AG10803 (cell line): Measurements from ENCODE around the gene METRNL.

Experiments
- DNase-seq: peaks from one replicate; pipeline ENCODE4 v3.0.0; 2010; ENCODE audit warnings: low read depth
- H3K4me3 ChIP-seq: 2 replicates; pipeline ENCODE4 v1.5.1; 2011; ENCODE audit warnings: mild to moderate bottlenecking, low read length, control low read depth
- TF ChIP-seq, protein P1 (sequence below): conservative IDR thresholded peaks from 2 replicates; pipeline ENCODE4 v1.5.1; 2011; ENCODE audit warnings: mild to moderate bottlenecking, low read length, control low read depth, inconsistent platforms

METRNL gene

DNA sequence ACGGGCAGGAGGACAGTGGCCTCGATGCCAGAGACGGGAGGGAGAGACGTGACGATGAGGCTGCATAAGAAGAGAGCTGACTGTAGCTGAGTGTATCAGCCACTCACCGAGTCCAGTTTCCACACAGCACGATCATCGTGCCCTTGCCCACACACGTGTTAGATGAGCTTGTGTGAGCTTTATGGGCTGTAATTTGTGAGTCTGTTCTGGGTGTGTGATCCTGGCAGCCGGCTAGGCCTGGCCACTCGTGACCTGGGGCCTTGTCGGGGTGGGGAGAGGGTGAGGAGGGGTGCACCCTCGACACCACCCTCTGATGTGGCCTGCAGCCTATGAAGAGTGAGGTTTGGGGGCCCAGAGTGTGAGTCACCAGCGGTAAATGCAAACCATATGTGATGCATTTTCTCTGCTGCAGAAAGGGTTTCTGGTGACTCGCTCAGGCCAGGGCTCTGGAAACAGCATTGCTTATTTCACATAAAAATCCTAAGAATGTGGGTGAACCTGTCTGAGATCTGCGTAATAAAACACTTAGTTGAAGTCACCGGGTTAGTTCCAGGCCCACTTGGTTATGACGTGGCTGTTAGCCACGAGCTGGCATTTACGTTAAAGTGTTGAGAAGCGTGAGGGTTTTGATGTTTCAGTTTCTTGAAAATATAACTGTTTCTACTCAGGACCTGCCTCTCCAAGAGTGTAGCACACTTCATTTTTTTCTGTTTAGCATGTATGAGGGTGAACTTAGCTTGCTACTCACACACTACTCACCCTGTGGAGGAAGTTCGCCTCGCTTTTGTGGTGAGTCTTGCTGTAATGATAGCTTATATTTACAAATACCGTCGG is 4.2 kb downstream of the METRNL start:
- TF ChIP-seq, protein P1, sequence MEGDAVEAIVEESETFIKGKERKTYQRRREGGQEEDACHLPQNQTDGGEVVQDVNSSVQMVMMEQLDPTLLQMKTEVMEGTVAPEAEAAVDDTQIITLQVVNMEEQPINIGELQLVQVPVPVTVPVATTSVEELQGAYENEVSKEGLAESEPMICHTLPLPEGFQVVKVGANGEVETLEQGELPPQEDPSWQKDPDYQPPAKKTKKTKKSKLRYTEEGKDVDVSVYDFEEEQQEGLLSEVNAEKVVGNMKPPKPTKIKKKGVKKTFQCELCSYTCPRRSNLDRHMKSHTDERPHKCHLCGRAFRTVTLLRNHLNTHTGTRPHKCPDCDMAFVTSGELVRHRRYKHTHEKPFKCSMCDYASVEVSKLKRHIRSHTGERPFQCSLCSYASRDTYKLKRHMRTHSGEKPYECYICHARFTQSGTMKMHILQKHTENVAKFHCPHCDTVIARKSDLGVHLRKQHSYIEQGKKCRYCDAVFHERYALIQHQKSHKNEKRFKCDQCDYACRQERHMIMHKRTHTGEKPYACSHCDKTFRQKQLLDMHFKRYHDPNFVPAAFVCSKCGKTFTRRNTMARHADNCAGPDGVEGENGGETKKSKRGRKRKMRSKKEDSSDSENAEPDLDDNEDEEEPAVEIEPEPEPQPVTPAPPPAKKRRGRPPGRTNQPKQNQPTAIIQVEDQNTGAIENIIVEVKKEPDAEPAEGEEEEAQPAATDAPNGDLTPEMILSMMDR = no peak
- DNase-seq = peak; percentile 99
- peak overlapping the region; percentile 80 for H3K4me3 ChIP-seq

DNA sequence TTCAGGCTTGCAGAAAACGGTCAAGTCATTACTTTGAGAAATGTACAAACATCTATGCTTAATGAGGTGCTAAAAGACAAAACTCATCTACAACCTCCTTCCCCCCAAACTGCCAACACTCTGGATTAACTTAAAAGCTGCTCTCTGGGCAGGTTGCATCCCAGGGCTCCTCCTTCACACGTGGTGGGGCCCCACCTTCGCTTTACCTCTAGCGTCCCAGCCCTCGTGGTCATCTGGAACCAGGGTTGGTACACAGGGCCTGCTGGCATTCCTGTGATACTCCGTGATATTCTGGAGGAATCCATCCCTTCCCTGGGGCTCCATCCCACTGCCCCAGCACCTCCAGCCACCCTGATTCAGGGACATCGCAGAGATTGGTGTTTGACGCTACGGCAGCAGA is 4.8 kb downstream of the METRNL start:
- H3K4me3 ChIP-seq = peak overlapping the region; percentile 43
- TF ChIP-seq, protein P1 = no peak
- no peak for DNase-seq

DNA sequence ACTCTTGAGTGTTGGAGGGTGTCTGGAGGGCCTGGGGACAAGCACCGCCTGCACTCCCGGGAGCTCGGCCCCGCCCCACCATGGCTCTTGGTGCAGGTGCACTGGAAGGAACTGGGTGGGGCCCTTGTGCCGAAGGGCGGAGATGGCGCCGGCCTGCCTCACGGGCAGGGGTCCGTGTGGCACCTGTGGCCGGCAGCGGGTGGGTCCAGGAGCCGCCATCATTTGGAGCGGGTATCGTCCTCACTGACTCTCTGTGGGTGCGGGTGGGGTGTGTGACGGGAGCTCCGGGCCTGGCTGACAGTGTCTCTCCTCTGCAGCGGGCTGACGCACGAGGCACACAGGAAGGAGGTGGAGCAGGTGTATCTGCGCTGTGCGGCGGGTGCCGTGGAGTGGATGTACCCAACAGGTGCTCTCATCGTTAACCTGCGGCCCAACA is 5.2 kb downstream of the METRNL start:
- no peak for DNase-seq
- H3K4me3 ChIP-seq = peak overlapping the region; percentile 43
- TF ChIP-seq, protein P1 = no peak

DNA sequence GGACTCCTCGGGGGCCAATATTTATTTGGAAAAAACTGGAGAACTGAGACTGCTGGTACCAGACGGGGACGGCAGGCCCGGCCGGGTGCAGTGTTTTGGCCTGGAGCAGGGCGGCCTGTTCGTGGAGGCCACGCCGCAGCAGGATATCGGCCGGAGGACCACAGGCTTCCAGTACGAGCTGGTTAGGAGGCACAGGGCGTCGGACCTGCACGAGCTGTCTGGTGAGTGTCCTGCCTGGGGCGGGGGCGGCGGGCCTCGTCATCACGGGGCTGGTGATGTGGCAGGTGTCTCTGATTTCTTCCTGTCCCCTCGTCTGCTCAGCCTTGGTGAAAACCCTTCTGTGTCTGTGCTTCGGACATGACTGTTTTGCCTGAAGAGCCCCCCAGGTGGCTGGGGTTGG is 5.7 kb downstream of the METRNL start:
- peak overlapping the region; percentile 43 for H3K4me3 ChIP-seq
- no peak for DNase-seq
- TF ChIP-seq, protein P1 = no peak

DNA sequence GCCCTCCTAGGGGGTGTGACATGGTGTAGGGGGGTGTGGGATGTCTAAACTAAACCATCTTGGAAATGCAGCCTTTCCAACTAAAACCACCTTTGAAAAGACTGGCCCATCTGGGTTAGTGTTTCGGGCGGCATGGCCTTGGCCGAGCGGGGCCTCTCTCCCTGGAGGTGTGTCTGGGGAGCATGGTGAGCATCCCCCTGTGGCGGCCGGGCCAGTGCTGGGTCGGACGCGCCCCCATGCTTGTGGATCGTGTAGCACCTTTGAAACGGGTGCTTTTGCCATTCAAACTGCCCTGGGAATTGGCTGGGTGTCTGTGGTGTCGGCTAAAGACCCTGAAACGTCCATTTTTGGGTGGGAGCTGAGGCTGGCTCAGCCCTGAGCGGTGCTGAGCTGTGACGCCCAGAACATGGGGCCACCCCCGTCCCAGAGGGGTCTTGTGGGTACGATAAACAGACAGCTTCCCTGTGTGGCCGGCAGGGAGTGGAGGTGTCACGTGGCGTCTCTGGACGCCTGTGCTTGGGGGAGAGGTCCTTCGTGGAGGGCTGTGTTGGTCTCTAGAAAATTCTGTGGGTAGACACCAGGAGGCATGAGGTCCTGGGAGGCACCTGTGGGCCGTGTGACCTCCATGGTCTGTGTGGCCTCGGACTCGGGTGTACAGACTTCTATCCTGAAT is 6.3 kb downstream of the METRNL start:
- no peak for DNase-seq
- H3K4me3 ChIP-seq = peak overlapping the region; percentile 5
- TF ChIP-seq, protein P1 = no peak

DNA sequence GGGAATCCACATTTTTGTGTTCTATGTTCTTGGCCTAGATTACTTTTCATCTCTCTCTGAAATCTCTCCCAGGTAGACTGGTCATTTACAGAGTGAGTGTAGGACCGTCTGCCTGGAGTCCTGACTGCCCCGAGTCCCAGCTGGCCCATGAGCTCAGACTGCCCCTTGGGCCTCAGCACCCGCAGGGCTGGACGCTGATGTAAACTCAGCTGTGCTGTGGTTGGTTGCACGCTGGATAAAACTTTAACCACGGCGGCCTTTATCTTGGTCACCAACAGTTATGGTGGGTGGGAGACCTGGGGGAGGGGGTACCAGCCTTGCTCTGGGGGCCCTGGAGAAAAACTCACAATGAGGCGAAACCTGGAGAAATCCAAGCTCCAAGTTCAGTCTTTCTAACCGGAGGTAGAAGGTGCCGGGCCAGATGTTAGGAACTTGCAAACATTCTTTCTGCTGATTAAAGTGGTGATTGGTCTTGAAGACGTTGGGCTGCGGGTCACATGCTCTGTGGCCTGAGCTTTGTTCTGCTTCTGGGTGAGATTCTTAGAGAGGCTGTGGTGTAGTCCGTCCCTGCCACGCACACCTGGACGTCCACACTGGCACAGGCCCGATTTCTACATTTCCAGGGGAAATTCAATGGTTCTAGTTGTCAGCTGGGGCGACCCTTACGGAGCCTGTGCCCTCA is 6.9 kb downstream of the METRNL start:
- H3K4me3 ChIP-seq = no peak overlapping the region; the same call in 1 of the 2 replicates

More for the DNA sequence above, 6.9 kb downstream of the METRNL start:
- TF ChIP-seq, protein P1 = no peak
- no peak for DNase-seq
